PC-9 (cell line): ENCODE measurements around the gene CSNK2A1.

ENCODE experiments used
- CTCF ChIP-seq: fragments of 200-600 bp; sonication (generic); conservative IDR thresholded peaks from 2 replicates; pipeline ENCODE4 v1.6.1; 2017; ENCODE audit warnings: mixed run types, antibody characterized with exemption, mild to moderate bottlenecking, moderate library complexity
- EZH2 ChIP-seq: fragments of 200-600 bp; sonication (generic); IDR thresholded peaks from 2 replicates; pipeline ENCODE4 v1.8.0; 2017; ENCODE audit warnings: antibody characterized with exemption, low read depth

DNA sequence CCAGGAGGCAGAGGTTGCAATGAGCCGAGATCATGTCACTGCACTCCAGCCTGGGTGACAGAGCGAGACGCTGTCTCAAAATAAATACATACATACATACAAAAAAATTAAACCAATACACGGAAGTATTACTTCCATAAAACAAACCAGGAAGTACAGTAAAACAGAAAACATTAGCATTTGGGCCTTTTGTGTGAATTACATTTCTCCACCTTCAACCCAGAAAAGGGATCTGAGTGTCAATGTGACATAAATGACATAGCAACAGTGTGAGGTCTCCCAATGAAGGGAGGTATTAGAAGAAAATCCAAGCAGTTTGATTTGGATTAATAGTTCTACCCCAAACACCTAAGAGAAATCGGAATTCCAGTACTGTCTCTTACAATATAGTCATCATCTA is 10.1 kb downstream of the CSNK2A1 start:
- TF ChIP-seq CTCF: no peak
- no peak for TF ChIP-seq EZH2
